Tibial nerve (tissue), 4 donors: Measurements from ENCODE around the gene ZBTB16.

Source experiments
- EP300 ChIP-seq, 2 donors: sonication (generic); formaldehyde crosslinking; IDR thresholded peaks; one replicate each; pipeline ENCODE4 v1.6.1; 2017; ENCODE audit warnings: antibody characterized with exemption in 2 of 2, mild to moderate bottlenecking in 1 of 2
- POLR2A ChIP-seq, 2 donors: fragments of 450-650 bp; IDR thresholded peaks; one replicate each; pipeline ENCODE4 v1.6.1; 2017; ENCODE audit warnings: antibody characterized with exemption in 2 of 2, mild to moderate bottlenecking in 2 of 2, moderate library complexity in 2 of 2
- TF ChIP-seq, protein P1 (sequence below), 5 experiments: fragments of 200-600 bp in 3 of 5; fragments of 450-650 bp in 2 of 5; sonication (generic) in 3 of 5; IDR thresholded peaks; one replicate each; pipeline ENCODE4 v1.5.1; 2016 to 2019; ENCODE audit warnings: antibody characterized with exemption in 5 of 5, mild to moderate bottlenecking in 3 of 5, moderate library complexity in 2 of 5

DNA sequence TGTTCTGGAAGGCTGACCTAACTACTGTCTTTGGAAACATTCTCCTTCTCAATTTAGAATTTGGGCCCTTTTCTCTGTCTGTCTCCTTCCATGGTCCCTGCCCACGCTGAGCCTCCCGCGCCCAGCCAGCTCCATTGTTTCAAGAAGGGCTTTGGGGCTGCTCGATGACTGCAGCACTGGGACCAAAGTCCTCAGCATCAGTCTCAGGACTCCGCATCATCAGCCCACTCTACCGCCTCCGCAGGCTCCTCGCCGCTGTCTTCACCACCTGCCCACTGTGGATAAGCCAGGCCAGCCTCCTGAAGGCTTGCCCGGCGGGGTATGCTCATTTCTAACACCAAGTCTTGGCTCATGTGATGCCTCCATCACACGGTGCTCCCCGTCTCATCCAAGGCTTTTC is 81.3 kb downstream of the ZBTB16 start:
- TF ChIP-seq POLR2A (IDR thresholded peaks at IDR 0.05) = no peak
- TF ChIP-seq, protein P1, sequence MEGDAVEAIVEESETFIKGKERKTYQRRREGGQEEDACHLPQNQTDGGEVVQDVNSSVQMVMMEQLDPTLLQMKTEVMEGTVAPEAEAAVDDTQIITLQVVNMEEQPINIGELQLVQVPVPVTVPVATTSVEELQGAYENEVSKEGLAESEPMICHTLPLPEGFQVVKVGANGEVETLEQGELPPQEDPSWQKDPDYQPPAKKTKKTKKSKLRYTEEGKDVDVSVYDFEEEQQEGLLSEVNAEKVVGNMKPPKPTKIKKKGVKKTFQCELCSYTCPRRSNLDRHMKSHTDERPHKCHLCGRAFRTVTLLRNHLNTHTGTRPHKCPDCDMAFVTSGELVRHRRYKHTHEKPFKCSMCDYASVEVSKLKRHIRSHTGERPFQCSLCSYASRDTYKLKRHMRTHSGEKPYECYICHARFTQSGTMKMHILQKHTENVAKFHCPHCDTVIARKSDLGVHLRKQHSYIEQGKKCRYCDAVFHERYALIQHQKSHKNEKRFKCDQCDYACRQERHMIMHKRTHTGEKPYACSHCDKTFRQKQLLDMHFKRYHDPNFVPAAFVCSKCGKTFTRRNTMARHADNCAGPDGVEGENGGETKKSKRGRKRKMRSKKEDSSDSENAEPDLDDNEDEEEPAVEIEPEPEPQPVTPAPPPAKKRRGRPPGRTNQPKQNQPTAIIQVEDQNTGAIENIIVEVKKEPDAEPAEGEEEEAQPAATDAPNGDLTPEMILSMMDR (IDR thresholded peaks at IDR 0.05) = no peak
- TF ChIP-seq EP300 (IDR thresholded peaks at IDR 0.05) = peak in 1 of 2 donors; percentile 8
